Smooth muscle cell of the brain vasculature (primary cell): ENCODE results near the gene HEXD.

Experiments used
- DNase-seq: peaks from one replicate; pipeline ENCODE4 v3.0.0-alpha.2; 2012; ENCODE audit warnings: low read depth, low spot score

The HEXD gene

DNA sequence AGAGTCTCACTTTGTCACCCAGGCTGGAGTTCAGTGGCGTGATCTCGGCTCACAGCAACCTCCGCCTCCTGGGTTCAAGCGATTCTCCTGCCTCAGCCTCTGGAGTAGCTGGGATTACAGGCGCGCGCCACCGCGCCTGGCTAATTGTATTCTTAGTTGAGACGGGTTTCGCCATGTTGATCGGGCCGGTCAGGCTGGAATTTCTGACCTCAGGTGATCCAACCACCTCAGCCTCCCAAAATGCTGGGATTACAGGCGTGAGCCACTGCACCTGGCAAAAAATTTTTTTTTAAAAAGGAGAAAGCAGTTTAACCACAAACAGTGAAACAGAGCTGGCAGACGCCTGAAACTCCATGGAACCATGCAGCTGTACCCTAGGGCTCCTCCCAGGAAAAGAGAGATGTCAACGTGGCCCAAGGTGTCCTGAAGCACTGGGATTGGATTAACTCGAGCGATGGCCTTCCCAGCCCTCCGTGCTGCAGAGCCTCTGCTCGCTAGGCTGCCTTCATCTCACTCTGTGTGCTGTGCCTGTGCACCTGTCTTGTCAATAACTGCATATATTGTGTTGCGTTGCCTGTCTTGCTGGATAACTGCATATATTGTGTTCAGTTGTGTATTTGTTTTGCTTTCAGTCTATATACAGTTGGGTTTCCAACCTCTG is 71.8 kb downstream of the HEXD start:
- DNase-seq: no peak

DNA sequence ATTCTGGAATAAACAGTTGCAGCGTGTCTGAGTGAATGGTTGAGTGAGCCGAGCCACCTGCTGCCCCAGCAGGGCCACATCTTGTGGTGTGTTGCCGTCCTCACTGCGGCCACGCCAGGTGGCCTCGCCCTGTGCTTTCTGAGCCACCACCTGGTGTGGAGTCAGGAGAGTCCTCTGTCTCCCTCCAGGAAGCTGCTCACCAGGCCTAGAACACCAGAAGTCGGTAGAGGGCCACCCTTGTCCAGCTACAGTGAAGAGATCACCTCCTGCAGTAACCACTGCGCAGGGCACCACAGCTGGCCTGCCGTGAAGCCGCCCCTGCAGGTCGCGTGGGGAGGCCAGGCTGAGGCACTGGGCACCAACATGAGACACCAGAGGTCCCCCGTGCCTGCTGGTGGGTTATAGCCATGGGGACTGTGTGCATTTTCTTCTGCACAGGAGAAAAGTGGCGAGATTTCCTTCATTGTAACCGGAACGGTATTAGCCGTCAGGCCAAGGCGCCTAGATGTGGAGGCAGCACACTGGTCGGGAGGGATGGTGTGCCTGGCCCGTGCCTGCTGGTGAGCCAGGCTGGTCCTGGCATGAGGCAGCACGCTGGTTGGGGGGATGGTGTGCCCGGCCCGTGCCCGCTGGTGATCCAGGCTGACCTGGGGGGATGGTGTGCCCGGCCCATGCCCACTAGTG is 72.5 kb downstream of the HEXD start:
- no peak for DNase-seq

DNA sequence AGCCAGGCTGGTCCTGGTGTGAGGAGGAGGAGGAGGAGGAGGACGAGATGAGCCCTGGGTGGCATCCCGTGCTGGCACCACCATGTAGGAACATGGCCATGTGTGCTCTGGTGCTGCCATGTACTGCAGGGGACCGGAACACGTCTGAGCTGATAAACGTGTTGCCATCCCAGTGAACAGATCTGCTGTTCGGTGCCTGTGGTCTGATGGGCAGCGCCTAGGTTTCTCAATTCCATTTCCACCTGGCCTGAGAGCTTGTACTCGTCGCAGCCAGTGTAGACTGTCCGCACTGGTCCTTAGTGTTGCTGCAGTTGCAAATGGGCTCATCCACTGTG is 73.0 kb downstream of the HEXD start:
- DNase-seq: no peak

DNA sequence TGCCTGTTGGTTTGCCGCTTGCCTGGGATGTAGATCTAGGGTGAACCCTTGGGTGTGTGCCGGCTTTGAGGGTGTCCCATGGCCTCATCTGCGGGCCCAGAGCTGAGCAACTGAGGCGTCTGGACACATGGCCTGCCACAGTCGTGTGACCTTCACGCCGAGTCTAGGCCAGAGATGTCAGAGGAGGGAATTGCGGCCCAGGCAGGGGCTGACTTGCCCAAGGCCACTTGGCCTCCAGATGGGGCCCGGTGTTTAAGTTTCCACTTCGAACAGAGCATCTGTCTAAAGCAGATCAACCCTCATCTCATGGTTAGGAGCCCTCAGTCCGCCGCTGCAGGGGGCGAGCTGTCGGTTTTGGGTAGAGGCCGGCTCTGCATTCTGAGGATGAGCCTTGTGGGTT is 73.4 kb downstream of the HEXD start:
- no peak for DNase-seq
